CD1c-positive myeloid dendritic cell (primary cell): ENCODE results near the gene LYPD5.
"Not testable (repeated sequence)": the region's sequence is repeated elsewhere in the genome, so short reads cannot be mapped to it uniquely, and the experiment has no call there.

Experiments
- DNase-seq: peaks from one replicate; pipeline ENCODE4 v3.0.0-alpha.2; 2016; ENCODE audit errors: extremely low spot score

Gene LYPD5

DNA sequence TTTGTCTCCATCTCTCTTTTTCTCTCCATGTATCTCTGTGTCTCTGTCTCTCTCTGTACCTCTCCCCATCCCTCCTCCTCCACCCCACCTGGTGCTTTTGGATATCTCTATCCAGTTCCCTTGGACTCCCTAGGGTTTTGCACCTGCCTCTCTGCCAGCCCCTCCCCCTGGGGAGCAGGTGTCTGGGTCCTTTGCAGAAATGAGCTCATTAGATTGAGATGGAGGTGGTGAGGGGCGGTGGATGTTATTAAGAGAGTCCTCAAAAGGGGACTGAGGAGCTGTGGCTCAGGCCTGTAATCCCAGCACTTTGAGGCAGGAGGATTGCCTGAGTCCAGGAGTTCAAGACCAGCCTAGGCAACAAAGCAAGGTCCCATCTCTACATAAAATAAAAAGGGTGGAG lies 23.6 kb downstream of the LYPD5 start:
- DNase-seq, result no peak

- peak; percentile 49 for DNase-seq
These were observed 25.0 kb downstream of the LYPD5 start for GRCh38 chr19:43777163-43777695.

GRCh38 chr19:43776286-43776685 lies 26.0 kb downstream of the LYPD5 start:
- DNase-seq, result no peak

DNA sequence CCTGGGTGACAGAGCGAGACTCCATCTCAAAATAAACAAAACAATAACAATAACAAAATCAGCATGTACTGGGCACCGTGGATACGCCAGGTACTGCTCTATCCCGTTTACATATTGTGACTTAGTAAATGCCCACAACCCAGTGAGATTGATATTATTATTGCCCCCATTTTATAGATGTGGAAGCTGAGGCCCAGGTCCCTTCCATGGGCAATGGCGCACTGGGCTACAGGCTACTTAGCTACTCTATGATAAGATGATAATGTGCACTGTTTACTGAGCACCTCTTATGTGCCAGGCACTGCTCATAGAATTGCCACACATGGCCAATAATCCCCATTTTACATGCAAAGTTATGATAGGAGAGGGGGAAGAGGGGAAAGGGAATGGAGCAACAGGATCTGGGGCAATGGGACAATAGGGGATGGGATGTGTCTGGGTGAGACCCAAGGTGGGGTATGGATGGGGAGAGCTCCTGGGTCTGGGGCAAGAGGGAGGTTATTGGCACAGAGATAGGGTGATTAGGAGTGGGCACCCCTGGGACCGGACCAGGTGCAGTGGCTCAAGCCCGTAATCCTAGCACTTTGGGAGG lies 26.9 kb downstream of the LYPD5 start:
- DNase-seq, result no peak

- DNase-seq, result not testable (repeated sequence)
These were observed 27.3 kb downstream of the LYPD5 start for GRCh38 chr19:43774940-43775258.

GRCh38 chr19:43774103-43774939 lies 27.9 kb downstream of the LYPD5 start:
- DNase-seq, result peak; percentile 32

- DNase-seq, result no peak
These were observed 28.5 kb downstream of the LYPD5 start for GRCh38 chr19:43773725-43774102.

- DNase-seq, result no peak
These were observed 33.0 kb downstream of the LYPD5 start for GRCh38 chr19:43769256-43769655.

DNA sequence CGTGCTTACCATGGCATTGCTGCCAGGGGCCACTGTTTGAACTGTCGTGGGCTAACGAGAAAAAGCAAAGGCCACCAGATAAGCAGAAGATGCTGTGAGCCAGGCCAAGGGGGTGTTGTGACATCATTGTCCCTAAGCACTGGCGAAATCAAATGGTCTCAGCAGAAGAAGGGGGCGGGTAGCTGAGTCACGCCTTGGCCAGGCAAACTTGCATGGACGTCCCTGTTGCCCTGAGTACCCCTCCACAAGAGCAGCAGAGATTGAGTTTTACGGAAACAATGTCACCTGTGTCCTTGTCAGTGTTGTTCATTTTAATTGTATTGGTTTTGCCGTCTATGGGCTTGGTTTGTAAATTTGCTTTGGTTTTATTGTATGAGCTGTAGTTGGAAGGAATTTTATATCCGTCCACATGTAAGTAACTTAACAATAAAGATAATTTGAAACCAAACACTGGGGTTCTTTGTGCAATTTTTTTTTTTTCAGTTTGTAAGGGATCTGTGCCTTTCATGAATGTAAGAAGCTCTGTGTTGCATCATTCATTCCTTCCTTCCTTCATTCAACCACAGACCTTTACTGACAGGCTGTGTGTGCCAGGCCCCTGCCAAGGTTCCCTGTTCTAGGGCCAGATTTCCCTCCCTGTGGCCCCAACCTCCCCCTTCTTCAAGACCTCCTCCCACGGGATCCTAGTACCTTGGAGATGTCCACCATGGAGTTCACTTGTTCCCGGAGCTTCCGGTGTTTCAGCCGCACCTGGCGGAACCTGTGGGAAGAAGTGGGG lies 33.8 kb downstream of the LYPD5 start:
- DNase-seq, result peak; percentile 83

- DNase-seq, result no peak
These were observed 34.4 kb downstream of the LYPD5 start for GRCh38 chr19:43767818-43768217.

DNA sequence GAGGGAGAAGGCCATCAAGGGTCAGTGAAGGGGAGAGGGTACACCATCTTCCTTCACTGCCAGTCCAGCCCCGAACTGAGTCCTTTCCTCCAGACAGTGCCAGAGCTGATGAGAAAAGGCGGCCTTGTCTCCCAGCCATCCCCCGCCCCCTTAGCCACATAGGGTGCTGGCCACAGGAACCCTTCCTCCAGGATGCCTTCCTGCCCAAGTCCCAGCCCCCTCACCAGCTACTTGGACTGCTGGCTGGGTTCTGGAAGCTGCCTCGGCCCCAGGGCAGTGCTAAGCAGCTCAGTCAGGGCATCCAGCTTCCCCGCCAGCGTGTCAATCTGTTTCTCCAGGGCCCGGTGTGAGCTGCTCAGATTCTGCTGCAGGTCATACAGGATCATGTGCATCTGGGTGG lies 34.9 kb downstream of the LYPD5 start:
- no peak for DNase-seq

DNA sequence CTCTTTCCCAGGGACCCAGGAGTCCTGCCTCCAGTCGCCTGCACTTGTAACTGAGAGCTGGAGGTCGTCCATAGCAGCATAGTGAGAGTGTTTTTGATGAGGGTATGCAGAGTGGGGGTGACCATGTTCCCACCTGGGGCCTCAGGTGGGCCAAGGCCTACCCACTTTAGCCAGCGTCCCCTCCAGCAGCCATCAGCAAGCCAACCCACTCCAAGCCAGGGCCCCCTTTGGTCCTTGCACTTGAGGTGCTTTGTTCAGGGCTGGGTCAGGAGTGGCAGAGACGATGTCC lies 35.5 kb downstream of the LYPD5 start:
- DNase-seq, result no peak

GRCh38 chr19:43765109-43765876 lies 37.0 kb downstream of the LYPD5 start:
- DNase-seq, result peak; percentile 93

DNA sequence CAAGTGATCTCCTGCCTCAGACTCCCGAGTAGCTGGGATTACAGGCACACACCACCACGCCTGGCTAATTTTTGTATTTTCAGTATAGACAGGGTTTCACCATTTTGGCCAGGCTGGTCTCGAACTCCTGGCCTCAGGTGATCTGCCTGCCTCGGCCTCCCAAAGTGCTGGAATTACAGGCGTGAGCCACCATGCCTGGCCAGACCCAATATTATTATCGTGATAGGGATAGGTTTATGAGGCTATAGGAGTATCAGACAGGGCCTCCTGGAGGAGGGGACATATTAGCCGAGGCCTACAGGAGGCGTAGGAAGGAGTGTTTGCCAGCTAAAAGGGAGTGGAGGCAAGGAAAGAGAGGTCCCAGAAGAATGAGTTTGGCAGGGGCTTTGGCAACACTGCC lies 37.6 kb downstream of the LYPD5 start:
- DNase-seq, result not testable (repeated sequence)

DNA sequence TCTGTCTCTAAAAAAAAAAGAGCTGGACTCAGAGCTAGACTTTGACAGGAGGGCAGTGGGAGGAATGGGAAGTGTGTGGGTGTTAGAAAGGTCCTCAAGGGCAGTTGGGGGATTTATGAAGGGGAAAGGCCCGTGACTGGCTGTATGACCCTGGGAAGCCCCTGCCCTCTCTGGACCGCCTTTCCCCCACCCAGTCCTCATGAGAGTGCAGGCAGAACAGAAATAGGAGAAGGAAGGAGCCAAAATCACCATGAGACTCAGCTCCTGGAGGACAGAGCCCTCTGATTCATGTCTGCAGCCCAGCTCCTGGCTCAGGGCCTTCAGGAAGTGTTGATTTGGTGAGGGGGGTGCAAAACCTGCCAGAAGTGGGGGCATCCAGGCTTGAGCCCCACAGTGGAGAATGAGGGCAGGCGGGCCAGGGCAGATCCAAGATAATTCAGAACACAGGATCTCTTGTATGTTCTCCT lies 38.7 kb downstream of the LYPD5 start:
- DNase-seq, result peak; percentile 90

DNA sequence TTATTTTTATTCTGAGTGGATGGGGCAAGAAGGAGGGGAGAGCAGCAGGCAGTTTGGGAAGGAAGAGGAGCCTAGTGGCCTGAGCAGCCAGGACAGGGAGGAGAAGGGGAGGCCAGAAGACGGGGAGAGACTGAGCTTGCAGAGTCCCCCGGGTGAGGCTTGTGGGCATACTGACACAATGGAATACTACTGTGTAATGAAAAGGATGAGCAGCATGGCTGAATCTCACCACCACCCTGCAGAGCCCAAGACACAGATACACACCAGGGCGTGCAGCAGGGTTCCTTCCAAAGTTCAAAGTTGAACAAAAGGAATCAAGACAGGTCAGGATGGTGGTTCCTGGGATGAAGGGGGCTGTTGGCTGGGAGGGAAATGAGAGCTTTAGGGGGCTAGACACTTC lies 39.4 kb downstream of the LYPD5 start:
- no peak for DNase-seq

GRCh38 chr19:43760941-43761340 lies 41.3 kb downstream of the LYPD5 start:
- DNase-seq, result no peak

DNA sequence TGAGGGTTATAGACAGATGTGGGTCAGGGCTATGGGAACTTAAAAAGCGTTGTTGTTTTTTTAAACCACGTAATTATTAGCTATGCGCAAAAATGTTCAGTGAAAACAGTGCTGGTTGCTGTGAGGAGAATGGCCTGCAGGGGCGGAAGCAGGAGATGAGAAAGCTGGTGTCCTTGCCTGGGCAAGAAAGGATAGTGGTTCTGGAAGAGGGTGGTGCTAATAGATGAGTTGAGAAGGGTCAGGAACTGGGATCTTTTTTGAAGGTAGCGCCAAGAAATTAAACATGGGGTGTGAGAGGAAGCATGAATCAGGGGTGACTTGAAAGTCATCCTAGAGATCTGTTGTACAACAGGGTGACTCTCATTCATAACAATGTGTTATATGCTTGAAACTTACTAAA lies 42.7 kb downstream of the LYPD5 start:
- peak; percentile 34 for DNase-seq

GRCh38 chr19:43755256-43755801 lies 46.9 kb downstream of the LYPD5 start:
- peak; percentile 94 for DNase-seq

- DNase-seq, result peak; percentile 100
These were observed 47.6 kb downstream of the LYPD5 start, which contains the start of gene SMG9 for GRCh38 chr19:43754503-43755255. Gene SMG9 (minus strand): TSS chr19:43754962. CDS start chr19:43750741, 4,221 bp downstream.

GRCh38 chr19:43754253-43754502 lies 48.1 kb downstream of the LYPD5 start:
- DNase-seq, result no peak
